SKM-1 (cell line): ENCODE results near the gene SHISAL1.

Experiments used
- DNase-seq: peaks from one replicate; lab custom pipeline; 2025; ENCODE audit not compliant: unreplicated experiment; lab: John Stamatoyannopoulos, UW

SHISAL1 gene

GRCh38 chr22:44344407-44344806, 31.7 kb upstream of the SHISAL1 start:
- DNase-seq: no peak

- DNase-seq: no peak
Measured at GRCh38 chr22:44342347-44342956, 29.7 kb upstream of the SHISAL1 start.

GRCh38 chr22:44341431-44342346, 28.9 kb upstream of the SHISAL1 start:
- no peak for DNase-seq

- no peak for DNase-seq
Measured at GRCh38 chr22:44340271-44341239, 27.8 kb upstream of the SHISAL1 start.

- DNase-seq: no peak
Measured at GRCh38 chr22:44338906-44339305, 26.2 kb upstream of the SHISAL1 start.

- DNase-seq: no peak
Measured at GRCh38 chr22:44338177-44338810, 25.5 kb upstream of the SHISAL1 start.

- DNase-seq: no peak
Measured at GRCh38 chr22:44337678-44338004, 24.9 kb upstream of the SHISAL1 start.

- no peak for DNase-seq
Measured at GRCh38 chr22:44336962-44337677, 24.4 kb upstream of the SHISAL1 start.

- no peak for DNase-seq
Measured at GRCh38 chr22:44335903-44336803, 23.4 kb upstream of the SHISAL1 start.

GRCh38 chr22:44335066-44335839, 22.5 kb upstream of the SHISAL1 start:
- no peak for DNase-seq

- no peak for DNase-seq
Measured at GRCh38 chr22:44333847-44334635, 21.3 kb upstream of the SHISAL1 start.

GRCh38 chr22:44332946-44333345, 20.2 kb upstream of the SHISAL1 start:
- DNase-seq: no peak

- DNase-seq: no peak
Measured at GRCh38 chr22:44331881-44332714, 19.3 kb upstream of the SHISAL1 start.

GRCh38 chr22:44330744-44331660, 18.3 kb upstream of the SHISAL1 start:
- no peak for DNase-seq

GRCh38 chr22:44330188-44330743, 17.5 kb upstream of the SHISAL1 start:
- DNase-seq: no peak
